Left ventricle myocardium inferior (tissue), 1 donor: ENCODE data around the gene PARK7. TPM values are rescaled to one million over a fixed set of nuclear protein-coding genes. Genes with fewer than 3 reads are reported as not detected.

Experiments
- DNase-seq: peaks from one replicate; pipeline ENCODE4 v3.0.0-alpha.2; 2020
- H3K27ac ChIP-seq: fragments of 200-600 bp; replicated peaks from 2 replicates; pipeline ENCODE4 v1.8.0; 2021
- H3K27me3 ChIP-seq: fragments of 200-600 bp; 2 replicates; pipeline ENCODE4 v1.8.0; 2021; ENCODE audit warnings: low read depth
- H3K36me3 ChIP-seq: fragments of 200-600 bp; 2 replicates; pipeline ENCODE4 v1.8.0; 2021
- H3K4me1 ChIP-seq: fragments of 200-600 bp; 2 replicates; pipeline ENCODE4 v1.8.0; 2021
- H3K4me3 ChIP-seq: fragments of 200-600 bp; 2 replicates; pipeline ENCODE4 v1.8.0; 2021; ENCODE audit warnings: mild to moderate bottlenecking, moderate library complexity
- H3K9me3 ChIP-seq: fragments of 200-600 bp; replicated peaks from 2 replicates; pipeline ENCODE4 v1.8.0; 2021
- intact Hi-C: fragments of 100-400 bp; cut with micrococcal nuclease; formaldehyde crosslinking; loops from one replicate; pipeline ENCODE4 v1.11.0; 2022
- total RNA-seq: library from RNA; stranded (reverse); fragmentation: NEBNext Ultra II Directional; extraction: Animal tissue kit (Norgen Biotek cat#: 25700); gene quantifications from one replicate; pipeline ENCODE4 v1.2.1, GENCODE V29; 2021
- TF ChIP-seq, protein P1 (sequence below): fragments of 200-600 bp; IDR thresholded peaks from 2 replicates; pipeline ENCODE4 v1.8.0; 2021; ENCODE audit warnings: antibody characterized with exemption, mild to moderate bottlenecking, borderline replicate concordance
- donor health status: DM: no; HTN: yes; CAD: no; lungs with severe emphysema.

The PARK7 gene
- total RNA-seq, 1 donor from 2014 or later, result 329 TPM

GRCh38 chr1:7994827-7995226 is 33.3 kb downstream of the PARK7 start:
- no peak for DNase-seq
- intact Hi-C loops, result no loop called here
- Histone ChIP-seq H3K36me3 (no peaks in the 10 kb centered on the region), H3K4me1 (no peaks in the 10 kb centered on the region), H3K4me3 (no peak overlapping the region), H3K27me3 (no peaks in the 10 kb centered on the region), H3K9me3 (no peaks in the 10 kb centered on the region), H3K27ac (no peak overlapping the region)
- TF ChIP-seq, protein P1, sequence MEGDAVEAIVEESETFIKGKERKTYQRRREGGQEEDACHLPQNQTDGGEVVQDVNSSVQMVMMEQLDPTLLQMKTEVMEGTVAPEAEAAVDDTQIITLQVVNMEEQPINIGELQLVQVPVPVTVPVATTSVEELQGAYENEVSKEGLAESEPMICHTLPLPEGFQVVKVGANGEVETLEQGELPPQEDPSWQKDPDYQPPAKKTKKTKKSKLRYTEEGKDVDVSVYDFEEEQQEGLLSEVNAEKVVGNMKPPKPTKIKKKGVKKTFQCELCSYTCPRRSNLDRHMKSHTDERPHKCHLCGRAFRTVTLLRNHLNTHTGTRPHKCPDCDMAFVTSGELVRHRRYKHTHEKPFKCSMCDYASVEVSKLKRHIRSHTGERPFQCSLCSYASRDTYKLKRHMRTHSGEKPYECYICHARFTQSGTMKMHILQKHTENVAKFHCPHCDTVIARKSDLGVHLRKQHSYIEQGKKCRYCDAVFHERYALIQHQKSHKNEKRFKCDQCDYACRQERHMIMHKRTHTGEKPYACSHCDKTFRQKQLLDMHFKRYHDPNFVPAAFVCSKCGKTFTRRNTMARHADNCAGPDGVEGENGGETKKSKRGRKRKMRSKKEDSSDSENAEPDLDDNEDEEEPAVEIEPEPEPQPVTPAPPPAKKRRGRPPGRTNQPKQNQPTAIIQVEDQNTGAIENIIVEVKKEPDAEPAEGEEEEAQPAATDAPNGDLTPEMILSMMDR, result no peak

DNA sequence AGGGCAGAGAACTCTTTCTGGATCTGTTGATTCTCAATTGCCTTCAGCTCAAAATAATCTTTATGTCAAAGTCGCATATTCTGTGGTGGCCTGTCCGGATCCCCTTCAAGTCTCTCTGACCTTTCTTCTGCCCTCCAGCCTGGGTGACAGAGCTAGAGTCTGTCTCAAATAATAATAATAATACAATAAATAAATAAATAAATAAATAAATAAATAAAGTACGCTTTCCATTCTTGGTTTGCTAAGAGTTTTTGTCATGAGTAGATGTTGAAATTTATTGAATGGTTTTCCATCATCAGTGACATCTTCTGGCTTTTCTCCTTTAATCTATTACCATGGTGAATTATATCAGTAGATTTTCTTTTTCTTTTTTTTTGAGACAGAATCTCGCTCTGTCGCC is 33.9 kb downstream of the PARK7 start:
- TF ChIP-seq, protein P1, result no peak
- H3K4me3 ChIP-seq, result no peak overlapping the region
- H3K27ac ChIP-seq, result no peak overlapping the region
- no peaks in the 10 kb centered on the region for H3K4me1 ChIP-seq
- no peaks in the 10 kb centered on the region for H3K36me3 ChIP-seq
- DNase-seq, result no peak
- H3K27me3 ChIP-seq, result no peaks in the 10 kb centered on the region
- H3K9me3 ChIP-seq, result no peaks in the 10 kb centered on the region
- intact Hi-C loops, result no loop called here

DNA sequence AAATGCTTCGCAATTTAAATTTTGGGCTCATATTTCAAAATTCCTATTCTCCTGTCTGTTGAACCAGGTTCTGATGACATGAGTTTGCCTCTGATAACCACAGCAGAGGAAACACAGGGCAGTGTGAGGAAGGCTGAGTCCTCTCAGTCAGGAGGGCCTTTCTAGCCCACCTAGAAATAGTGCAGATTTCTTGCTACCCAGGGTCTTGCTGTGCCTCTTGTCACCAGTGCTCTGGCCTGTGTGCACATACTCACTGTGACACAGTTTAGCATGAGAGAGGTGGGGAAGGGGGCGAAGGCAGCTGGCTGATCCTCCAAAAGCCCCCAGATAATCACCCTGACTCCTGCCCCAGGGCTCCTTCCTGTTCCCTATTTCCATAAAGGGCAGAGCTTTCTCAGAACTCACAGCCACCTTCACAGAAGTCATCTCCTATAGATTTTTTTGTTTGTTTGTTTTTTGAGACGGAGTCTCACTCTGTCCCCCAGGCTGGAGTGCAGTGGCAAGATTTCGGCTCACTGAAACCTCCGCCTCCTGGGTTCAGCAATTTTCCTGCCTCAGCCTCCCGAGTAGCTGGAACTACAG is 40.9 kb downstream of the PARK7 start:
- Histone ChIP-seq H3K4me1 (peaks cover 33% of the 10 kb centered on the region), H3K9me3 (no peaks in the 10 kb centered on the region), H3K27ac (peak overlapping the region; percentile 85), H3K4me3 (no peak overlapping the region), H3K36me3 (no peaks in the 10 kb centered on the region), H3K27me3 (no peaks in the 10 kb centered on the region)
- no peak for DNase-seq
- intact Hi-C loops, result no loop called here
- TF ChIP-seq, protein P1, result no peak

GRCh38 chr1:8002921-8003320 is 41.4 kb downstream of the PARK7 start:
- Histone ChIP-seq H3K9me3 (no peaks in the 10 kb centered on the region), H3K27ac (peak overlapping the region; percentile 85), H3K36me3 (no peaks in the 10 kb centered on the region), H3K27me3 (no peaks in the 10 kb centered on the region), H3K4me3 (no peak overlapping the region), H3K4me1 (peaks cover 33% of the 10 kb centered on the region)
- no peak for DNase-seq
- TF ChIP-seq, protein P1, result no peak
- intact Hi-C loops, result no loop called here

DNA sequence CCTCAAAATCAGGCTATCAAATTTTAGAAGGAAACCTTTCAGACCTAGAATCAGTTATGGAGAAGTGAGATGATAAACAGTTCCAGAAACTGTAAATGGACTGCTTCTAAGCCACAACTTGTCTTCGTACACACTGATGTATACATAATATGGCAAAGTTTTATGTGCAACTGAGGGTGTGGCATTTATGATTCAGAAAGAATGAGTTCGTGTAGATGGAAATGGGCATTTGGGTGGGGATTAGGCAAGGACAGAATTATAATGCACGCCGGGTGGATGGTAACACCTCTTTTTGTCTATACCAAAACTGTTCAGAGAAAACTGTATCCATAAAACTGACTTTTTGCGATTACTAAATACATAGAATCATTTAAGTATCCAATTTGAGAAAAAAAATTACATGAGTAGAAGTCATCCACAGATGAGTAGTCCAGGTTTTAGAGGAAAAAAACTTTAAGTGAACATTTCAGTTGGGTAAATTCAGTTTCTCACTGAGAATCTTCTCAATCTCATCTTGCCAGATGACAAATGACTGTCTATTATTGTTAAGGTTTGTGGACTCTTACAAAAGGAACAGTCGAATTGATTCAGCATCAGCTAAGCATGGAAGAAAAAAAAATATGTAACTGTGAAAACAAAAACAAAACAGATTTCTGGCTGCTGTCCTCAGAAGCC is 42.1 kb downstream of the PARK7 start:
- TF ChIP-seq, protein P1, result no peak

More for the DNA sequence above, 42.1 kb downstream of the PARK7 start:
- Histone ChIP-seq H3K27me3 (no peaks in the 10 kb centered on the region), H3K4me1 (peaks cover 33% of the 10 kb centered on the region), H3K9me3 (no peaks in the 10 kb centered on the region), H3K36me3 (no peaks in the 10 kb centered on the region), H3K27ac (peak overlapping the region; percentile 85), H3K4me3 (no peak overlapping the region)
- DNase-seq, result no peak
- intact Hi-C loops, result no loop called here
